Measurements from ENCODE around the gene SIM2.

SIM2 gene

DNA sequence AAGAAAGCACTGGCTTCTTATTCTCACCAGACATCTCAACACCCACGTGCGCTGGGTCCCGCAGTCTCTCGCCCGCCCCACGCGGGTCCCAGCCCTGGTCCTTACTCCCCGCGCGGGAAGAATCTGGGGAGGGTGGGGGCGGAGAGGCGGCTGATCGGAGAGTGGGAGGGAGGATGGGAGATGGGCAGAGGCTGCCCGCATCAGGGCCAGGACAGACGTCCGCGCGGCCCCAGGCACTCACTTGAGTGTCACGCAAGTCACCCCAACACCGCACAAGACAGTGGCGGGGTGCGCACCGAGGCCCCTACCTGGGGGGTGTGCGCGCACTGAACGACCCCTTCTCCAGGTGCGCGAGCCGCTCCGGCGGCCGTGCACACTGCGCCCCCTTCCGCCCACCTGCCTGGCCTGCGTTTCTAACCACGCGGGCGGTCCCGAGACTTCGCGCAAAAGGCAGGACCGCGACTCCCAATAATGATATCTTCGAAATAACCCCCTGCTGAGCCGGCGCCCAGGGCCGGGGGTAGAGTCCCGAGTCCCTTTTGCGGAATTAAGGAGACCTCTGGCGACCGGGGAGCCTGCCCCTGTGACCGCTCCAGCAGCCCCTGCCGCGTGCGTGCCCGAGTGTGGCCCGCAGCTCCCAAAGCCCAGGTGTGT, 6.0 kb upstream of the SIM2 start:
- no peak for DNase-seq (ENCODE audit: low read depth)
- H3K4me3 ChIP-seq (replicated peaks; ENCODE audit: low read depth, low read length), result no peak overlapping the region
- TF ChIP-seq, protein P1, sequence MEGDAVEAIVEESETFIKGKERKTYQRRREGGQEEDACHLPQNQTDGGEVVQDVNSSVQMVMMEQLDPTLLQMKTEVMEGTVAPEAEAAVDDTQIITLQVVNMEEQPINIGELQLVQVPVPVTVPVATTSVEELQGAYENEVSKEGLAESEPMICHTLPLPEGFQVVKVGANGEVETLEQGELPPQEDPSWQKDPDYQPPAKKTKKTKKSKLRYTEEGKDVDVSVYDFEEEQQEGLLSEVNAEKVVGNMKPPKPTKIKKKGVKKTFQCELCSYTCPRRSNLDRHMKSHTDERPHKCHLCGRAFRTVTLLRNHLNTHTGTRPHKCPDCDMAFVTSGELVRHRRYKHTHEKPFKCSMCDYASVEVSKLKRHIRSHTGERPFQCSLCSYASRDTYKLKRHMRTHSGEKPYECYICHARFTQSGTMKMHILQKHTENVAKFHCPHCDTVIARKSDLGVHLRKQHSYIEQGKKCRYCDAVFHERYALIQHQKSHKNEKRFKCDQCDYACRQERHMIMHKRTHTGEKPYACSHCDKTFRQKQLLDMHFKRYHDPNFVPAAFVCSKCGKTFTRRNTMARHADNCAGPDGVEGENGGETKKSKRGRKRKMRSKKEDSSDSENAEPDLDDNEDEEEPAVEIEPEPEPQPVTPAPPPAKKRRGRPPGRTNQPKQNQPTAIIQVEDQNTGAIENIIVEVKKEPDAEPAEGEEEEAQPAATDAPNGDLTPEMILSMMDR (IDR thresholded peaks at IDR 0.05; ENCODE audit: low read length, missing control alignments), result no peak

DNA sequence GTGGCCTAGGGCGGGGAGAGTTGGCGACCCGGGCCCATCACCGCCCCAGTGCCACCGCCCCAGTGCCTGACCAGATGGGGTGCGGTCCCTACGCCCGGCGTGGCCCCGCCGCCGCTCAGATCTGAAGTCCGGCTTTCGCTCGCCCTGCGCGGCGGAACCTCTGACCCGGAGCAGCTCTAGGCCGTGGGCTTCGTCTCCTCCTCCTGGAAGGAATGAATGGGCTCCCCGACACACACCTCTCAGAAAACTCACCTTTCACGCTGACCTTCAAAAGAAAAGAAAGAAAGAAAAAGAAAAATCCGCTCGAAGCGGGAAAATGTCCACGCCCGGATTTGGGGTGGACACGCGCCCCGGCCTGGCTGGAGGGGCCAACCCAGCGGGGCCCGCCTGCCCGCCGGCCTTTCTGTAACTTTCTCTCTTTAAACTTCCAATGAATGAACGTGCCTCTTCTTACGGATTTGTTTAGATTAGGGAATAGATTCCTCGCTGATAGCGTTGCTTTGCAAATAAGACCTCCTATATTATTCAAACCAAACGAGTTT, 5.4 kb upstream of the SIM2 start:
- DNase-seq (ENCODE audit: low read depth), result no peak
- TF ChIP-seq, protein P1 (IDR thresholded peaks at IDR 0.05; ENCODE audit: low read length, missing control alignments), result no peak
- no peak overlapping the region for H3K4me3 ChIP-seq (replicated peaks; ENCODE audit: low read depth, low read length)

DNA sequence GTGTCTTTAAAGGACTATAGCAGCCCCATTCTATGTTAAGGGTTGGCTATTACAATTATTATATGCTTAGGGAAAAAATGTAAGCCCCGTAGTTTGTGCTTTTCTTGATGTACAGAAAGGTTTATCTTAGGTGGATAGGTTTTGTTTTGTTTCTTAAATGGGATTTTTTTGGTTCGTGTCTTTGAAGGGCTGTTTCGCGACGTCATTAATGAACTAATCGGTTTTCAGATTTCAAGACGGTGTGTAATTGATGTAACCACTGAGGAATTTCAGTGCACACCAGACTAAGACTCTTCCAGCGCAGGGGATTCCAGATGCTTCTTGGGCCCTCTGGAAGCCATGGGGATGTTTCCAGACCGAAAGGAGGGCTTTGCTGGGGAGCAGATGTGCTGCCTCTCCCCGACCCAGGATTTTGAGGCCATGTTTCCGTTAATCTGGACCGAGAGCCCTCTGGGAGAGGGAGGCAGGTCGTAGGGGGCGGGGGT, 4.8 kb upstream of the SIM2 start:
- no peak overlapping the region for H3K4me3 ChIP-seq (replicated peaks; ENCODE audit: low read depth, low read length)
- TF ChIP-seq, protein P1 (IDR thresholded peaks at IDR 0.05; ENCODE audit: low read length, missing control alignments), result no peak
- no peak for DNase-seq (ENCODE audit: low read depth)

DNA sequence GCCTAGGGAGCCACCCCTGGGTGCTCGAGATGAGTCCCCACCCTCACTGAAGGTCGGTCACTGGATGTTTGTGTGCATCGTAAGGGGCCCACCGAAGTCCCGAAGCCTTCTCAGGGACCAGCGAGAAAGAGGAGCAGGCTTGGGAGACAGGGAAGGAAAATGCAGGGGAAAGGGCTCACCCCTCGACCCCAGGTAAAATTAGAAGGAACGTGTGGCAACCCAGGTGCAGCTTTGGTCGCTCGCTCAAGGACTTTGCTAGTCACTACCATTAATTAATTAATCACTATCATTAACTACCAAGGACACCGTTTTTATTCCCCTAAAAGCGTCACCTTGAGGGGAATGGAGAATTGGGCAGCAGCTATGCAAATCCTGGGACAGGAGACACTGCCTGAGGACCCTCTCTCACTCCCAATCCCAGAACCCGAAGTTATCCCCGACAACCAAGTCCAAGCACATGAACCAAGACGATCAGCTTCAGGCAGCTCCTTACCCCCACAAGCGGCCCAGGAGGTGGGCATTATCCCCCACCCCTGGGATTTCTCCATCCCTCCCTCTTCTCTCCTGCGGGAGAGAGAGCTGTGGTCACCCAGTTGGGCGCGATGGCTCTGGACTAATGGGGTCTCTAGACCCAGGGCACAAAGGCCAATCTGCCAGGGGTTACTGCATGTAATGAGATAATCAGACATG, 4.2 kb upstream of the SIM2 start:
- DNase-seq (ENCODE audit: low read depth), result no peak
- TF ChIP-seq, protein P1 (IDR thresholded peaks at IDR 0.05; ENCODE audit: low read length, missing control alignments), result no peak
- H3K4me3 ChIP-seq (replicated peaks; ENCODE audit: low read depth, low read length), result no peak overlapping the region

DNA sequence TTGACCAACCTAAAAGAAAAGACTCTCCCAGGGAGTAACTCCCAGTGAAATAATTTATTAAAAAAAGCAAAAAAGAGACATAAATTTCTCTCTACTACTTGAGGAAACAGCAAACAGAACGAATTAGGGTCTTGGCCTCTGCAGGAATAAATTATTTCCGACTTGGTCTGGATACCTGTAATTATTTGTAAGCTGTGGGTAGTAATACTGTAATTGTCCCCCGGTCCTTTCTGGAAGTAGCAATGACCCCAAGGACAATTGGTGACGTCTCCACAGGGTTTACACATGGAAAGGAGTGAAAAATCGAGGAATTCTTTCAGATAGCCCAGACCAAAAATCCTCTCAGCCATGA, 3.7 kb upstream of the SIM2 start:
- H3K4me3 ChIP-seq (replicated peaks; ENCODE audit: low read depth, low read length), result no peak overlapping the region
- TF ChIP-seq, protein P1 (IDR thresholded peaks at IDR 0.05; ENCODE audit: low read length, missing control alignments), result no peak
- DNase-seq (ENCODE audit: low read depth), result no peak

DNA sequence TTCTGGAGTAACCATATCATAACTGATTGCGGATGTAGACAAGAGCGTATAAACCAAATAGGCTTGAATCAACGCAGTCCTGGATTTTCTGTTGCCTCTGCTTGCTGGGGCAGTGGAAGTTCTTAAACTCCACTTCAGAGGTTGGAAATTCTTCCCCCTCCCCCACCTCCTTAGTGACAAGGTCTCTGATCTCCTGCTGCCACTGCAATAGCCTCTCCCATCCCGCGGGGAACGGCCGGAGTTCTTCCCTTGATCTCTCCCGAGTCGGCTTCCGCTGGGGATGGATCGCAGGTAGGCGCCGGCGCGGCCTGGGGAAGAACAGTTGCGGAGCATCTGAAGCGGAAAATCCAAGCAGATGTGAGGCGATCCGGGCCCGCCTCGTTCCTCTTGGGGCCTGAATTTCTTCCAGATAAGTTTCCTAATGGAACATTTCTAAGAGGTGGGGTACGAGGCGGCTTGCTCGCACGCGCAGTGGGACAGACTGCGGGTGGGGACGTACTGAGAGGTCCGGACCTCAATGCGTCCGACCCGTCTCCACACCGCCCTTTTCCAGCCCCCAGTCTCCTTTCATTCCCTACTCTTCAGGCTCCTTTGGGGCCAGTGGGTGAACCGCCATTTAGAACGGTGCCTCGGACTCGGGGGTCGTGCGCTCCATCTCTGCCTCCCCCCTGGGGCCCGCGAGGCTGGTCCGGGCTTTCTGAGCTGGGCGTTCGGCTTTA, 3.1 kb upstream of the SIM2 start:
- TF ChIP-seq, protein P1 (IDR thresholded peaks at IDR 0.05; ENCODE audit: low read length, missing control alignments), result no peak
- no peak overlapping the region for H3K4me3 ChIP-seq (replicated peaks; ENCODE audit: low read depth, low read length)
- DNase-seq (ENCODE audit: low read depth), result no peak
